ENCODE data around the gene ITGA6.

DNA sequence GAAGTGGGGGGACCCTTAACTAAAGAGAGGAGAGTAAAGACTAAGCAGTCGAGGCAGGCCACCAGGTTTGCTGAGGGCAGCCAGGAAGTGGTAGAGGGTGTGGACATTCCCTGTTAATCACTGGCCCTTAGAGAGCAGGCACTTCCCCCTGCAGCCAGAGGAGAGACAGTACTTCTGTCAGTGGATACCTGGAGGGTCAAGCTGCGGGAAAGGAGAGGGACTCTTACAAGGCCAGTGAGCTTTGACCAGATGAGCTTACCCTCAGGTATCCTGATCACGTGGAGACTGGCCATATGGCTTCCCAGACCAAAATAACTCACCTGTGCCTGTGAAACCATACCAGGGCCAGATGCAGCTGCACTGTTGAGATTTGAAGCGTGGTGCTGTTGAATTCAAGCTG is 28.6 kb downstream of the ITGA6 start:
- TF ChIP-seq CTCF (IDR thresholded peaks at IDR 0.05) (no peak), POLR2A (IDR thresholded peaks at IDR 0.05) (no peak)
